MG63 (cell line): ENCODE measurements around the gene ITPR3. TPM values are rescaled to one million over a fixed set of nuclear protein-coding genes. Genes with fewer than 3 reads are reported as not detected.

Source experiments
- DNase-seq: peaks from one replicate; pipeline ENCODE4 v3.0.0-alpha.2; 2020
- H3K27me3 ChIP-seq: fragments of 250-450 bp; sonication (Bioruptor Pico); 2 replicates; pipeline ENCODE4 v1.5.1; 2020; ENCODE audit warnings: mild to moderate bottlenecking, moderate library complexity
- H3K36me3 ChIP-seq: fragments of 250-450 bp; sonication (Bioruptor Pico); 2 replicates; pipeline ENCODE4 v1.5.1; 2020; ENCODE audit warnings: mild to moderate bottlenecking, moderate library complexity
- H3K4me3 ChIP-seq: fragments of 250-450 bp; sonication (Bioruptor Pico); 2 replicates; pipeline ENCODE4 v1.5.1; 2020; ENCODE audit warnings: mild to moderate bottlenecking, moderate library complexity
- H3K9me3 ChIP-seq: fragments of 250-450 bp; sonication (Bioruptor Pico); 2 replicates; pipeline ENCODE4 v1.5.1; 2020; ENCODE audit warnings: mild to moderate bottlenecking, moderate library complexity
- total RNA-seq: library from RNA; depleted of rRNA; stranded (reverse); fragments of >200 nt; shearing (Covaris generic); gene quantifications from 2 replicates; pipeline ENCODE4 v1.2.3, GENCODE V29; 2014; ENCODE audit warnings: low replicate concordance; rRNA removed

ITPR3 gene
- total RNA-seq, 1 experiment from 2014 or later: 14.5 TPM

- Histone ChIP-seq H3K27me3 (no peaks in the 10 kb centered on the region), H3K36me3 (no peaks in the 10 kb centered on the region), H3K4me3 (no peak overlapping the region), H3K9me3 (no peaks in the 10 kb centered on the region)
- DNase-seq: no peak
Measured at GRCh38 chr6:33735216-33735615, 114.1 kb downstream of the ITPR3 start.

- Histone ChIP-seq H3K27me3 (no peaks in the 10 kb centered on the region), H3K36me3 (no peaks in the 10 kb centered on the region), H3K4me3 (no peak overlapping the region), H3K9me3 (no peaks in the 10 kb centered on the region)
- no peak for DNase-seq
Measured at GRCh38 chr6:33737267-33738026, 116.3 kb downstream of the ITPR3 start.

- H3K36me3 ChIP-seq: no peaks in the 10 kb centered on the region
- no peak for DNase-seq
- H3K9me3 ChIP-seq: no peaks in the 10 kb centered on the region
- H3K27me3 ChIP-seq: no peaks in the 10 kb centered on the region
- H3K4me3 ChIP-seq: no peak overlapping the region
Measured at GRCh38 chr6:33738153-33738552, 117.0 kb downstream of the ITPR3 start.

GRCh38 chr6:33738879-33739278 is 117.8 kb downstream of the ITPR3 start:
- H3K9me3 ChIP-seq: no peaks in the 10 kb centered on the region
- H3K4me3 ChIP-seq: no peak overlapping the region
- no peak for DNase-seq

GRCh38 chr6:33739571-33739970 is 118.4 kb downstream of the ITPR3 start:
- no peak for DNase-seq
- no peaks in the 10 kb centered on the region for H3K36me3 ChIP-seq
- H3K27me3 ChIP-seq: no peaks in the 10 kb centered on the region
- no peaks in the 10 kb centered on the region for H3K9me3 ChIP-seq
- no peak overlapping the region for H3K4me3 ChIP-seq

More at GRCh38 chr6:33738879-33739278, 117.8 kb downstream of the ITPR3 start:
- no peaks in the 10 kb centered on the region for H3K27me3 ChIP-seq
- H3K36me3 ChIP-seq: no peaks in the 10 kb centered on the region

GRCh38 chr6:33740204-33740608 is 119.1 kb downstream of the ITPR3 start:
- H3K9me3 ChIP-seq: no peaks in the 10 kb centered on the region
- no peak for DNase-seq
- no peaks in the 10 kb centered on the region for H3K27me3 ChIP-seq
- H3K36me3 ChIP-seq: no peaks in the 10 kb centered on the region
- H3K4me3 ChIP-seq: no peak overlapping the region

- H3K4me3 ChIP-seq: no peak overlapping the region
- no peaks in the 10 kb centered on the region for H3K9me3 ChIP-seq
- H3K27me3 ChIP-seq: no peaks in the 10 kb centered on the region
- H3K36me3 ChIP-seq: no peaks in the 10 kb centered on the region
- no peak for DNase-seq
Measured at GRCh38 chr6:33740794-33741193, 119.7 kb downstream of the ITPR3 start.

- no peak for DNase-seq
- Histone ChIP-seq H3K9me3 (no peaks in the 10 kb centered on the region), H3K4me3 (no peak overlapping the region), H3K36me3 (no peaks in the 10 kb centered on the region), H3K27me3 (no peaks in the 10 kb centered on the region)
Measured at GRCh38 chr6:33742092-33742491, 121.0 kb downstream of the ITPR3 start.

GRCh38 chr6:33742837-33743236 is 121.7 kb downstream of the ITPR3 start:
- Histone ChIP-seq H3K9me3 (no peaks in the 10 kb centered on the region), H3K36me3 (no peaks in the 10 kb centered on the region), H3K4me3 (no peak overlapping the region), H3K27me3 (no peaks in the 10 kb centered on the region)
- DNase-seq: no peak

GRCh38 chr6:33744001-33744848 is 123.1 kb downstream of the ITPR3 start:
- Histone ChIP-seq H3K36me3 (no peaks in the 10 kb centered on the region), H3K4me3 (no peak overlapping the region)
- DNase-seq: peak; percentile 21

GRCh38 chr6:33744895-33745546 is 123.9 kb downstream of the ITPR3 start:
- Histone ChIP-seq H3K27me3 (no peaks in the 10 kb centered on the region), H3K36me3 (no peaks in the 10 kb centered on the region), H3K9me3 (no peaks in the 10 kb centered on the region), H3K4me3 (no peak overlapping the region)
- no peak for DNase-seq

More at GRCh38 chr6:33744001-33744848, 123.1 kb downstream of the ITPR3 start:
- Histone ChIP-seq H3K9me3 (no peaks in the 10 kb centered on the region), H3K27me3 (no peaks in the 10 kb centered on the region)

- Histone ChIP-seq H3K27me3 (no peaks in the 10 kb centered on the region), H3K36me3 (no peaks in the 10 kb centered on the region), H3K9me3 (no peaks in the 10 kb centered on the region), H3K4me3 (no peak overlapping the region)
- no peak for DNase-seq
Measured at GRCh38 chr6:33745548-33745947, 124.4 kb downstream of the ITPR3 start.

Other genes with a start within 250 kb of the ITPR3 start
- 36.6 and 45.5 TPM in 2 replicates for gene KIFC1, start 229.5 kb upstream of the ITPR3 start, total RNA-seq
- gene PHF1, start 210.3 kb upstream of the ITPR3 start, total RNA-seq: 11.6 and 12.6 TPM in 2 replicates
- 158 and 230 TPM in 2 replicates for gene CUTA, start 203.2 kb upstream of the ITPR3 start, total RNA-seq
- gene SYNGAP1, start 201.3 kb upstream of the ITPR3 start, total RNA-seq: 0.92 and 0.96 TPM in 2 replicates
- 5.6 and 6.9 TPM in 2 replicates for gene ZBTB9, start 166.7 kb upstream of the ITPR3 start, total RNA-seq
- gene BAK1, start 41.0 kb upstream of the ITPR3 start, total RNA-seq: 11.7 and 21.8 TPM in 2 replicates
- gene UQCC2, start 90.4 kb downstream of the ITPR3 start, total RNA-seq: 10.8 and 36.4 TPM in 2 replicates
- not detected in 2 replicates for gene IP6K3, start 125.6 kb downstream of the ITPR3 start, total RNA-seq
- 30.5 and 36.0 TPM in 2 replicates for gene LEMD2, start 167.8 kb downstream of the ITPR3 start, total RNA-seq
- not detected in 2 replicates for gene MLN, start 182.7 kb downstream of the ITPR3 start, total RNA-seq